ENCODE data around the gene GRM8.

DNA sequence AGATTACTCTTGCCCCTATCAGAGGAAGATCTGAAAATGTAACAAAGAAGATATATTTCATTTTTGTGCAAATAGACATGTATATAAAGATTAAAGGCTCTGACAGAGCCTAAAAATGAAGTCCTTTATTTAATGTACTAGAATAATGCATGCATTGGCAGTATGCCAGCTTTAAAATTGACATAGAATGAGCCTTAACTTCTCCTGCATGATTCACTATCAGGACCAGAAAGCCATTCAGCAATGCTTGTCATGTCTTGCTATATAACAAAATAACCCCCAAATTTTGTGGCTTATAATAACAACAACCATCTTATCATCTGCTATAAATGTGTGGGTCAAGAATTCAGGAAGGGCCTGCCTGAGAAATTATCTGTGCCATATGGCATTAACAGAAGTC lies 411.9 kb downstream of the GRM8 start:
- TF ChIP-seq SIN3A (IDR thresholded peaks at IDR 0.05; ENCODE audit: borderline replicate concordance, insufficient read depth, low read length) (no peak), POLR2AphosphoS5 (IDR thresholded peaks at IDR 0.05; ENCODE audit: low read depth, low read length) (no peak)
- TF ChIP-seq, protein P1, sequence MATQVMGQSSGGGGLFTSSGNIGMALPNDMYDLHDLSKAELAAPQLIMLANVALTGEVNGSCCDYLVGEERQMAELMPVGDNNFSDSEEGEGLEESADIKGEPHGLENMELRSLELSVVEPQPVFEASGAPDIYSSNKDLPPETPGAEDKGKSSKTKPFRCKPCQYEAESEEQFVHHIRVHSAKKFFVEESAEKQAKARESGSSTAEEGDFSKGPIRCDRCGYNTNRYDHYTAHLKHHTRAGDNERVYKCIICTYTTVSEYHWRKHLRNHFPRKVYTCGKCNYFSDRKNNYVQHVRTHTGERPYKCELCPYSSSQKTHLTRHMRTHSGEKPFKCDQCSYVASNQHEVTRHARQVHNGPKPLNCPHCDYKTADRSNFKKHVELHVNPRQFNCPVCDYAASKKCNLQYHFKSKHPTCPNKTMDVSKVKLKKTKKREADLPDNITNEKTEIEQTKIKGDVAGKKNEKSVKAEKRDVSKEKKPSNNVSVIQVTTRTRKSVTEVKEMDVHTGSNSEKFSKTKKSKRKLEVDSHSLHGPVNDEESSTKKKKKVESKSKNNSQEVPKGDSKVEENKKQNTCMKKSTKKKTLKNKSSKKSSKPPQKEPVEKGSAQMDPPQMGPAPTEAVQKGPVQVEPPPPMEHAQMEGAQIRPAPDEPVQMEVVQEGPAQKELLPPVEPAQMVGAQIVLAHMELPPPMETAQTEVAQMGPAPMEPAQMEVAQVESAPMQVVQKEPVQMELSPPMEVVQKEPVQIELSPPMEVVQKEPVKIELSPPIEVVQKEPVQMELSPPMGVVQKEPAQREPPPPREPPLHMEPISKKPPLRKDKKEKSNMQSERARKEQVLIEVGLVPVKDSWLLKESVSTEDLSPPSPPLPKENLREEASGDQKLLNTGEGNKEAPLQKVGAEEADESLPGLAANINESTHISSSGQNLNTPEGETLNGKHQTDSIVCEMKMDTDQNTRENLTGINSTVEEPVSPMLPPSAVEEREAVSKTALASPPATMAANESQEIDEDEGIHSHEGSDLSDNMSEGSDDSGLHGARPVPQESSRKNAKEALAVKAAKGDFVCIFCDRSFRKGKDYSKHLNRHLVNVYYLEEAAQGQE (IDR thresholded peaks at IDR 0.05; ENCODE audit: insufficient read depth in 1 of 2, low read depth in 2 of 2, low read length in 2 of 2) = no peak

Data from PFSK-1 (cell line).